Daoy (cell line): ENCODE results near the gene TNNT2. TPM values are rescaled to one million over a fixed set of nuclear protein-coding genes. Genes with fewer than 3 reads are reported as not detected.
A peak's percentile ranks its signal among the peaks of the same experiment; 100 is the strongest.

ENCODE experiments used
- DNase-seq: peaks from one replicate; pipeline ENCODE4 v3.0.0-alpha.2; 2015; ENCODE audit warnings: low read depth
- total RNA-seq: library from RNA; depleted of rRNA; stranded (reverse); fragments of >200 nt; shearing (Covaris generic); gene quantifications from 2 replicates; pipeline ENCODE4 v1.2.3, GENCODE V29; 2014

TNNT2 gene
- total RNA-seq, 1 experiment from 2014 or later: not detected

- no peak for DNase-seq
Observed at GRCh38 chr1:201356701-201357100, 20.8 kb downstream of the TNNT2 start.

GRCh38 chr1:201356236-201356635 lies 21.2 kb downstream of the TNNT2 start:
- DNase-seq: no peak

- no peak for DNase-seq
Observed at GRCh38 chr1:201355471-201355870, 22.0 kb downstream of the TNNT2 start.

- DNase-seq: no peak
Observed at GRCh38 chr1:201354901-201355295, 22.6 kb downstream of the TNNT2 start.

- DNase-seq: no peak
Observed at GRCh38 chr1:201354151-201354900, 23.2 kb downstream of the TNNT2 start.

GRCh38 chr1:201353186-201353940 lies 24.1 kb downstream of the TNNT2 start:
- DNase-seq: no peak

GRCh38 chr1:201351617-201352016 lies 25.9 kb downstream of the TNNT2 start:
- no peak for DNase-seq

- DNase-seq: no peak
Observed at GRCh38 chr1:201350884-201351283, 26.6 kb downstream of the TNNT2 start.

GRCh38 chr1:201350361-201350725 lies 27.1 kb downstream of the TNNT2 start:
- no peak for DNase-seq

GRCh38 chr1:201349092-201349491 lies 28.4 kb downstream of the TNNT2 start:
- DNase-seq: no peak

- peak; percentile 64 for DNase-seq
Observed at GRCh38 chr1:201348211-201348566, 29.3 kb downstream of the TNNT2 start.

GRCh38 chr1:201347498-201348210 lies 29.8 kb downstream of the TNNT2 start:
- DNase-seq: no peak

GRCh38 chr1:201346987-201347386 lies 30.5 kb downstream of the TNNT2 start:
- no peak for DNase-seq

- peak; percentile 55 for DNase-seq
Observed at GRCh38 chr1:201346337-201346939, 31.0 kb downstream of the TNNT2 start.

GRCh38 chr1:201345081-201345355 lies 32.5 kb downstream of the TNNT2 start:
- DNase-seq: no peak

GRCh38 chr1:201344206-201345080 lies 33.0 kb downstream of the TNNT2 start:
- DNase-seq: no peak

- no peak for DNase-seq
Observed at GRCh38 chr1:201341377-201341776, 36.1 kb downstream of the TNNT2 start.

- DNase-seq: no peak
Observed at GRCh38 chr1:201336711-201337450, 40.6 kb downstream of the TNNT2 start.

GRCh38 chr1:201335901-201336300 lies 41.6 kb downstream of the TNNT2 start:
- DNase-seq: no peak

- DNase-seq: no peak
Observed at GRCh38 chr1:201335174-201335870, 42.2 kb downstream of the TNNT2 start.
